AG09319 (cell line): ENCODE measurements around the gene USP47.

Experiments used
- DNase-seq: peaks from one replicate; pipeline ENCODE4 v3.0.0-alpha.2; 2010; ENCODE audit warnings: low read depth; ENCODE audit errors: extremely low read depth
- CTCF ChIP-seq: IDR thresholded peaks from 2 replicates; pipeline ENCODE4 v1.5.1; 2011; ENCODE audit warnings: low read depth, mild to moderate bottlenecking, inconsistent platforms, low read length, moderate library complexity

USP47 gene

GRCh38 chr11:11947825-11948224, 106.1 kb downstream of the USP47 start:
- TF ChIP-seq CTCF = no peak
- DNase-seq = no peak

GRCh38 chr11:11948242-11948947, 106.6 kb downstream of the USP47 start:
- no peak for TF ChIP-seq CTCF
- DNase-seq = no peak

GRCh38 chr11:11949482-11949881, 107.7 kb downstream of the USP47 start:
- no peak for DNase-seq
- no peak for TF ChIP-seq CTCF

GRCh38 chr11:11952036-11952435, 110.3 kb downstream of the USP47 start:
- DNase-seq = no peak

GRCh38 chr11:11956006-11956405, 114.2 kb downstream of the USP47 start:
- TF ChIP-seq CTCF = no peak
- no peak for DNase-seq

More at GRCh38 chr11:11952036-11952435, 110.3 kb downstream of the USP47 start:
- no peak for TF ChIP-seq CTCF

GRCh38 chr11:11958403-11959231, 116.8 kb downstream of the USP47 start:
- DNase-seq = no peak
- no peak for TF ChIP-seq CTCF

GRCh38 chr11:11959601-11960000, 117.8 kb downstream of the USP47 start:
- no peak for DNase-seq
- no peak for TF ChIP-seq CTCF
